Ovary (tissue), 9 donors: ENCODE measurements around the gene GRM3. TPM values are rescaled to one million over a fixed set of nuclear protein-coding genes. Genes with fewer than 3 reads are reported as not detected.

Experiments used
- DNase-seq, 5 donors: peaks; one replicate each; pipeline ENCODE4 v3.0.0-alpha.2; 2019 to 2020
- H3K27ac ChIP-seq, 2 donors: fragments of 200-600 bp; one replicate each; pipeline versions ENCODE4 v1.5.1 to v1.8.0; 2019 to 2022
- H3K27me3 ChIP-seq: fragments of 200-600 bp; one replicate; pipeline ENCODE4 v1.8.0; 2022
- H3K36me3 ChIP-seq: fragments of 200-600 bp; sonication (generic); one replicate; pipeline ENCODE4 v1.5.1; 2019
- H3K4me1 ChIP-seq: one replicate; pipeline ENCODE4 v1.8.1; 2013; ENCODE audit warnings: mild to moderate bottlenecking, moderate library complexity; ENCODE audit not compliant: insufficient read depth
- H3K4me3 ChIP-seq: fragments of 200-600 bp; sonication (generic); one replicate; pipeline ENCODE4 v1.5.1; 2017
- H3K9me3 ChIP-seq, 2 donors: fragments of 200-600 bp in 1 of 2; sonication (generic) in 1 of 2; one replicate each; pipeline versions ENCODE4 v1.5.1 to v1.8.1; 2013 to 2019; ENCODE audit warnings: mild to moderate bottlenecking in 1 of 2, moderate library complexity in 1 of 2
- CTCF ChIP-seq, 3 donors: fragments of 450-650 bp in 2 of 3; fragments of 200-600 bp in 1 of 3; IDR thresholded peaks; one replicate each; pipeline versions ENCODE4 v1.5.1 to v1.8.0; 2016 to 2022; ENCODE audit warnings: antibody characterized with exemption in 3 of 3, mild to moderate bottlenecking in 1 of 3
- EP300 ChIP-seq: sonication (generic); formaldehyde crosslinking; IDR thresholded peaks from one replicate; pipeline ENCODE4 v1.6.1; 2017; ENCODE audit warnings: antibody characterized with exemption
- POLR2A ChIP-seq: fragments of 450-650 bp; IDR thresholded peaks from one replicate; pipeline ENCODE4 v1.6.1; 2017; ENCODE audit warnings: antibody characterized with exemption, mild to moderate bottlenecking, moderate library complexity
- WGBS, 3 donors: extraction: QIAGEN DNeasy Blood & Tissue Kit in 1 of 3; methylation state at CpG; one replicate each; pipeline versions ENCODE4 v1.1.5 to v1.1.7; 2013 to 2017; 5-methylcytosine and 5-hydroxymethylcytosine counted together
- intact Hi-C, 4 donors: fragments of 100-400 bp; cut with DNase I; formaldehyde crosslinking; loops; one replicate each; pipeline versions ENCODE4 v1.11.0 to v1.15.1; 2022 to 2023
- polyA plus RNA-seq, 2 donors: library from polyadenylated mRNA; stranded (reverse); fragments of 200-250 nt in 1 of 2; fragments of 350-450 nt in 1 of 2; fragmentation: Illumina TruSeq in 1 of 2; extraction: RNeasy Lipid Tissue Mini Kit (QIAGEN cat#74804) in 1 of 2; gene quantifications; one replicate each; pipeline ENCODE4 v1.2.3, GENCODE V29; 2013 to 2014
- total RNA-seq, 7 donors: library from RNA; depleted of rRNA in 2 of 7; stranded (reverse); fragments of >200 nt in 2 of 7; fragmentation: NEBNext Ultra II Directional in 3 of 7; extraction: Animal tissue kit (Norgen Biotek cat#: 25700) in 3 of 7; gene quantifications; one replicate each; pipeline versions ENCODE4 v1.1.0 to v1.2.4, GENCODE V29; 2016 to 2023
- donor health status: DM: no; HTN: no; CAD: no; lungs with moderate emphysema.
- donor health status: DM: no; HTN: no; CAD: no.
- donor health status: Bipolar disorder and iron deficiency.
- donor health status: DM: yes; HTN: yes; CAD: no.
- donor health status: DM: no; HTN: no; CAD: no.
- donor health status: DM: yes; HTN: yes; CAD: no.

GRM3 gene
- total and polyA plus RNA-seq, 9 donors: 0.10 to 0.11 TPM; not detected in 7

GRCh38 chr7:86648169-86648568 lies 4.5 kb downstream of the GRM3 start:
- intact Hi-C loops: no loop called here
- H3K4me1 ChIP-seq: peaks cover 2% of the 10 kb centered on the region
- TF ChIP-seq POLR2A (no peak), EP300 (no peak), CTCF (IDR thresholded peaks at IDR 0.05) (no peak)
- H3K4me3 ChIP-seq: no peak overlapping the region
- no peak overlapping the region for H3K27ac ChIP-seq
- WGBS, 3 donors: 66 to 76% (median 69%) methylated on average over 1 of the region's 1 CpG
- DNase-seq: no peak
- H3K9me3 ChIP-seq: no peaks in the 10 kb centered on the region
- no peaks in the 10 kb centered on the region for H3K27me3 ChIP-seq
- H3K36me3 ChIP-seq: no peaks in the 10 kb centered on the region

DNA sequence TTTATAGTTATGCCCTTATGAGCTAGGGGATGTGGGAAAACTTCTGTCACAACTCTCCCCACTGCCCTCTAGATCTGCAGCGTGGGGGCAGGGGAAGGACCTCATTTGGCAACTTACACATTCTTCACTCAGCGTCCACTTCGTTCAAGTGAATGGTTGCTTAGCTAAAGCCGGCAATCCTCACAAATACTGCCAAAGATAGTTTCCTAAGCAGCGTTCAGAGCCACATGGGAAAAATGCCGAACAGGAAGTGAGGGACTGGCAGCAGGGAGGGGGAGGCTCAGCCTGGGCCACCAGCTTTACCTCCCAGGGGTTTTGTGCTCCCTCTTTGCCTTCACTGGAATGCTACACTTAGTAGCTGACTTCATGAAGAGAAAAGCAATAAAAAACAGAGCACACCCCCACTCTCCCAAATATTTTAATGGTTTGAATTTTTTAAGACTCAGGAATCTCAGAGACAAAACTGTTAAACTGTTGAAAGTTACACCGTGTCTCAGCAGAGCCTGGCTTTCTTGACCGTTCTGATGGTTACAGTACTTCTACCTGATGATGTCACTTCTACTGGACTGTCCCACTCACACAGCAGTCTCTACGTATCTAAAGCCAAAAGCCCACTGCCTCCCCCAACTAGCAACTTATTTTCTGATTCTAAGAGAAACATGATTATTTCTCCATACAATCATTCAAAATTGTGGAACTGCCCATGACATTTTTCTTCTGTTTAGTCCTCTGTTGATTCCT lies 10.4 kb downstream of the GRM3 start:
- H3K36me3 ChIP-seq: no peaks in the 10 kb centered on the region
- no peak for DNase-seq
- no peak overlapping the region for H3K4me3 ChIP-seq
- intact Hi-C loops: no loop called here
- no peaks in the 10 kb centered on the region for H3K9me3 ChIP-seq
- TF ChIP-seq CTCF (IDR thresholded peaks at IDR 0.05) (no peak), POLR2A (no peak), EP300 (no peak)
- 11 to 33% (median 24%) methylated on average over 9 of the region's 9 CpGs for WGBS, 3 donors
- no peaks in the 10 kb centered on the region for H3K4me1 ChIP-seq
- H3K27ac ChIP-seq: no peak overlapping the region
- H3K27me3 ChIP-seq: no peaks in the 10 kb centered on the region

GRCh38 chr7:86657948-86658347 lies 14.2 kb downstream of the GRM3 start:
- H3K4me1 ChIP-seq: no peaks in the 10 kb centered on the region
- no peak overlapping the region for H3K4me3 ChIP-seq
- no peak for DNase-seq
- WGBS, 3 donors: 75 to 79% (median 77%) methylated on average over 2 of the region's 2 CpGs
- intact Hi-C loops: no loop called here
- H3K36me3 ChIP-seq: no peaks in the 10 kb centered on the region
- H3K9me3 ChIP-seq: no peaks in the 10 kb centered on the region
- TF ChIP-seq POLR2A: no peak
- no peak overlapping the region for H3K27ac ChIP-seq
- no peaks in the 10 kb centered on the region for H3K27me3 ChIP-seq

GRCh38 chr7:86660950-86661462 lies 17.3 kb downstream of the GRM3 start:
- Histone ChIP-seq H3K36me3 (no peaks in the 10 kb centered on the region), H3K9me3 (no peaks in the 10 kb centered on the region), H3K27me3 (no peaks in the 10 kb centered on the region), H3K27ac (no peak overlapping the region), H3K4me1 (no peaks in the 10 kb centered on the region), H3K4me3 (no peak overlapping the region)
- WGBS, 3 donors: 82 to 89% (median 82%) methylated on average over 3 of the region's 3 CpGs
- DNase-seq: no peak
- no peak for TF ChIP-seq POLR2A
- no peak for TF ChIP-seq CTCF (IDR thresholded peaks at IDR 0.05)
- TF ChIP-seq EP300: no peak
- intact Hi-C loops: no loop called here

GRCh38 chr7:86664486-86664885 lies 20.8 kb downstream of the GRM3 start:
- 64 to 75% (median 65%) methylated on average over 1 of the region's 1 CpG for WGBS, 3 donors
- H3K4me1 ChIP-seq: no peaks in the 10 kb centered on the region
- no peak for DNase-seq
- no peak for TF ChIP-seq EP300
- no peak for TF ChIP-seq CTCF (IDR thresholded peaks at IDR 0.05)
- H3K4me3 ChIP-seq: no peak overlapping the region
- H3K9me3 ChIP-seq: no peaks in the 10 kb centered on the region
- H3K27me3 ChIP-seq: no peaks in the 10 kb centered on the region
- no peak overlapping the region for H3K27ac ChIP-seq
- intact Hi-C loops: no loop called here
- H3K36me3 ChIP-seq: no peaks in the 10 kb centered on the region
